Measurements from ENCODE around the gene COX7A2L.

GRCh38 chr2:42327125-42327524 is 33.9 kb downstream of the COX7A2L start:
- TF ChIP-seq, protein P1, sequence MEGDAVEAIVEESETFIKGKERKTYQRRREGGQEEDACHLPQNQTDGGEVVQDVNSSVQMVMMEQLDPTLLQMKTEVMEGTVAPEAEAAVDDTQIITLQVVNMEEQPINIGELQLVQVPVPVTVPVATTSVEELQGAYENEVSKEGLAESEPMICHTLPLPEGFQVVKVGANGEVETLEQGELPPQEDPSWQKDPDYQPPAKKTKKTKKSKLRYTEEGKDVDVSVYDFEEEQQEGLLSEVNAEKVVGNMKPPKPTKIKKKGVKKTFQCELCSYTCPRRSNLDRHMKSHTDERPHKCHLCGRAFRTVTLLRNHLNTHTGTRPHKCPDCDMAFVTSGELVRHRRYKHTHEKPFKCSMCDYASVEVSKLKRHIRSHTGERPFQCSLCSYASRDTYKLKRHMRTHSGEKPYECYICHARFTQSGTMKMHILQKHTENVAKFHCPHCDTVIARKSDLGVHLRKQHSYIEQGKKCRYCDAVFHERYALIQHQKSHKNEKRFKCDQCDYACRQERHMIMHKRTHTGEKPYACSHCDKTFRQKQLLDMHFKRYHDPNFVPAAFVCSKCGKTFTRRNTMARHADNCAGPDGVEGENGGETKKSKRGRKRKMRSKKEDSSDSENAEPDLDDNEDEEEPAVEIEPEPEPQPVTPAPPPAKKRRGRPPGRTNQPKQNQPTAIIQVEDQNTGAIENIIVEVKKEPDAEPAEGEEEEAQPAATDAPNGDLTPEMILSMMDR (IDR thresholded peaks at IDR 0.05): no peak
- TF ChIP-seq EZH2 (IDR thresholded peaks at IDR 0.05; ENCODE audit: borderline replicate concordance, insufficient read depth, low read depth, low read length, poor library complexity, severe bottlenecking): no peak
